Suppressor macrophage treated with lipopolysaccharide for 1 hour (primary cell): Measurements from ENCODE around the gene BEND6.
A peak's percentile ranks its signal among the peaks of the same experiment; 100 is the strongest.

Source experiments
- DNase-seq, 3 donors: peaks; one replicate each; pipeline ENCODE4 v3.0.0-alpha.2; 2020 to 2022

The BEND6 gene

GRCh38 chr6:56940977-56941376 lies 13.9 kb upstream of the BEND6 start:
- DNase-seq: no peak

DNA sequence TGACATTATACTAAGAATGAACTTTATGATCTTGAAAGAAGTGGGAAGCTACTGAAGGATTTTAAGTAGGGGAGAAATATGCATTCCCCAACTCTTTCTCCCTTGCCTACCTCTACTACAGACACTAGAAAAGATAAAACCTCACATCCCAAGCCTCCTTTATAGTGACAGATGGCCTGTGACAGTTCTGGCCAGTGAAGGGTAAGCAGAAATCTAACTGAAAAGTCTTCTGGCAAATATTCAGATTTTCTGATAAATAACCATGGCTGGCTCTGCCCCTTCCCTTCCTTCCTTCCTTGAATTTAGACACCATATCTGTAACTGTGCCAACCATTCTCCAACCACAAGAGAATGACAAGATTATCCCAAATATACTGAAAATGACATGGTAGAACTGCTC lies 10.2 kb upstream of the BEND6 start:
- DNase-seq: no peak

- no peak for DNase-seq
These were observed 8.5 kb upstream of the BEND6 start for GRCh38 chr6:56946368-56946767.

DNA sequence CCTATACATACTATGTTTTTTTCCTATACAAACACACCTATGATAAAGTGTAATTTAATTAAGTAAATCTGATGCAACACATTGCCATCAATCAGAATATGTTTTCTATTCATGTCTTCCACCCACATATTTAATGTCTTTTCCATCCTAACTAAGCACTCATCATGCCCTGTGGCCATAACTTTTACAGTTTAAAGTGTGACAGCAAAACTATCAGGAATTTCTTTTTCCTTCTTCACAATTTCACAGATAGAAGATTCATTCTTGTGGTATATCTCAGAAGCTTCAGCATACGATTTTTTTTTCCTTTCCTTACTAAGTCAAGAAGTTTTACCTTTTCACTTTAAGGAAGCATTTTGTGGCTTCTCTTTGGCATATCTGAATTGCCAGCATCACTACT lies 7.0 kb upstream of the BEND6 start:
- DNase-seq: no peak

DNA sequence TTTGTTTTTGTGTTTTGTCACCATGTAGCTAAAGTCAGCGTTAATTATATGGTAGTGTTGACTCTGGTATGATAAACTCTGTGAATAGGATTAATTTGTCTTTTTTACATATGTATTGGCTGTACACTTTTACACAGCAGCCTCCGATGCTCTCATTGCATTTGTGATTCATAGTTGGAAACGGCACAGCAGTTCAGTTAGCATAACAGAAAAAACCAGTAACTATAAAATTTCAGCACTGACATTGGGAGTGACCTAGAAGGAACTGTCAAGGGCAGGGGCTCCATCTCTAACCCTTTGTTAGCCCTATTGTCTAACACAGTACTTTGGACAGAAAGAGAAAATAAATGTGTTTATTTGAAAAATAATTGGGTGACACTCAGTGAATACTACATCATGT lies 5.6 kb upstream of the BEND6 start:
- DNase-seq: no peak

DNA sequence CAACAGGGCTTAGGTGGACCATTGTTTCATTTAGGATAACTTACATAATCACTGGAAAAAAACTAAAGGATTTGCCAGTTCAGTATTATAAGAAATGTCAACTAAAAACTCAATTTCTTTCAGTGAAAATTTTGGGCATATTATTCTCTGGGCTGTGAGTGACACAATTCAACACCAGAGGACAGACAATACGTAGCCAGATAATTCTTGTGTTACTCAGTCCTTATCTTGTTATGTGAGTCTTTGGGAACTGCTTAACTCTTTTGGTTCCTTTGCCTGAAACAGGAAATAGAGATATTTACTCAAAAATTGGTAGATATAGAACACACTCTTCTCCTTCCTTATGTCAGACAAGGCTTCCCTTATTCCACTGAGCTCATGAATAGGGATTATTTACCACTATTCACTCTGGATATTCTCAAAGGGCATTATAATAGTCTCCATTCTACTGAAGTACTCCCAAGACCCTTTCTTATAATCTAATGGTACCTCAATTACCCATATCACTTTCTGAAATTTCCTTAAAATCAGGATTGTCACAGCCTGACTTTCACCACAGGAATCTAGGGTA lies 4.9 kb upstream of the BEND6 start:
- DNase-seq: no peak

- DNase-seq: no peak
These were observed 3.7 kb upstream of the BEND6 start for GRCh38 chr6:56951049-56951831.

GRCh38 chr6:56953597-56954402 lies 1.1 kb upstream of the BEND6 start:
- peak in 2 of 3 donors; percentile 12 to 19 for DNase-seq

DNA sequence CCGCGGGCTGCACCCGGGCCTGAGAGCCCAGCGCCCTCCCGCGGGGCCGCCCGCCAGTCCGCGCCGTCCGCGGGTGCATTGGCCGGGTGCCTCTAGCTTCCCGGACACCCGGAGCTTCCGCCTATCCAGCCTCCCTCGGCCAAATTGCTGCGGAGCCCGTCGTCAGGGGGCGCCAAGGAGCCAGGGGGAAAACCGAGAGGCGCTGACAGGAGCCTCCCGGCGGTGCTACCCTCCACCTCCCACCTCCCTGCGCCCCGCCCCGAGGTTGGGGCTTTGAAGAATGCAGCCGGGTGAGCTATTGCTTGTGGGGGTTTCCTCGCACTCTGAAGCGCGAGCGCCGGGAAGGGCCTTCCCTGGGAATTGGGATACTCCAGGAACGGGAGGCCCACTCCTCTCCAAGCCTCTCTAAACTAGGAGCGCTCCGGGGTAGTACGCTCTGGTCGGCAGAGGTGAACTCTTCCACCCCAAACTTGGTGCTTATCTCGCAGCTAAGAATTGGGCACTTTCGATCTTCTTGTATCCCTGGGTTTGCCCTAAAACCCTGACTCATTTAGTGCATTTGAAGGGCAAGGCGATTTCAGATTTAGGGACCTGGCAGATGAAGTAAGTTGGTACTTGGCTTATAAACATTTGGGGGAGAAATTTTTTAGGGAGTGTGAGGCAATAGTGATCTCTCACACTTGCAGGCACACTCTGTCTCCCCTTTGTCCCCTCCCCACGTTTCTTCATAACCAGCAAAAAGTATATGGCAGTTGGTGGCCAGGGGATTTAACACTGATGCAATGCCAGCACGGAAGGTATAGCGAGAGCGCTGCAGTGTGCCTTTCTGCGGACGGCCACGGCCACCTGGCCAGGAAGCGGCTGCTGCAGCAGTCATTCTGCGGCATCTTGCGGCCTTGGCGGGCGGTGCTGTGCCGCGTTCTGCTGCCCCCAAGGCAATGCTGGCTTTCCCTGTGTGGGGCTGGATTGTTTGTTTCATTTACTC lies 556 bp downstream of the BEND6 start:
- peak; percentile 90 to 94 (median 92) for DNase-seq

- no peak for DNase-seq
These were observed 1.6 kb downstream of the BEND6 start for GRCh38 chr6:56956491-56956890.

DNA sequence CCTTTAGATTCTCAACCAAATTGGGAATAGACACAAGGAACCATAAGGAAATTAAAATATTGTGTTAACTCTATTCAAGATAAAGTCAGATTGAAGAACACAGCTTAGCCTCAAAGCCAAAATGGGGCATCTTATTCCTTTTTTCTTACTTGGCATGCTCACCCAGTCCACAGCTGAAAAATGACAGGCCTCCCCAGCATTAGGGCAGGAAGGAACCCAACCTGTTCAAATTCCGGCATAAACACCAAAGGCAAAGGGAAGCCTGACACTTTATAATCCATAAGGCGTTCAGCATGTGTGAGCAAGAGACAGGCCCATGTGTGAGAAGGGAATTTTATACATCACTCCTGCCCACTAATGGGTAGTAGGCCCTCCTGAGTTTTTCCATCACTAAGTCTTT lies 2.9 kb downstream of the BEND6 start:
- DNase-seq: no peak

DNA sequence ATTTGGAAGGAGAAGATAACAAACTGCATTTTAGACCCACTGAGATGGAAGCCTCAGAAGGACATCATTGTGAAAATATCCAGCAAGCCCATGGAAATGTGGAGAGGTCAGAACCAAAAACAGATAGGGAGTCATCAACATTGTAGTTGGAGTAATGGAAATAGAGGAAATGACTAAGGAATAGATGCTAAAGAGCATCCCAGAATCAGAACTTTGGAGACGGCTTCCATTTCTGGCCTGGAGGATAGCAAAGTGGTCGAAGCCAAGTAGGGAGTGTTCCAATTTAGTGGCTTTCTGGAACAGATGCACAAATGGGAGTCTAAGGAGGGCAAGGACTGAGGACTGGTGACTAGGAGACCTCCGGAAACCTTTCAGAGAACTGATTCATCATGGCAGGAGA lies 3.6 kb downstream of the BEND6 start:
- no peak for DNase-seq

DNA sequence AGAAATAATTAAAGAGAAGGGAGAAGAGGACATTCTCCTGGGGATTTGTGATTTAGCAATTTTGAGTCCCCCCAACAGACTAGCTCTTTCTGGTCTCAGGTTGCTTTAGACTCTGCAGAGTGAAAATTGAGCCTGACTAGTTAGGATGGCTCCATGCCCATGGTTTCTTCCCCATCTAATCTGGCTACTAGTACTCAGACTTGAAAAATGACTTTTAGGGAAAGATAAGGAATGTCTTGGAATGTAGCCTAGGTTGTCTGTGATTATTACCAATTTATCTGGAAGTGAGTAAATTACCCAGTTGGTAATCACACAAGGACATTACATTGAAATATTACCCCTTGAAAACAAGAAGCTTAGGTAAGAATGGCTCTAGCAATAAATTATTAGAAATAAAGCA lies 4.2 kb downstream of the BEND6 start:
- no peak for DNase-seq

DNA sequence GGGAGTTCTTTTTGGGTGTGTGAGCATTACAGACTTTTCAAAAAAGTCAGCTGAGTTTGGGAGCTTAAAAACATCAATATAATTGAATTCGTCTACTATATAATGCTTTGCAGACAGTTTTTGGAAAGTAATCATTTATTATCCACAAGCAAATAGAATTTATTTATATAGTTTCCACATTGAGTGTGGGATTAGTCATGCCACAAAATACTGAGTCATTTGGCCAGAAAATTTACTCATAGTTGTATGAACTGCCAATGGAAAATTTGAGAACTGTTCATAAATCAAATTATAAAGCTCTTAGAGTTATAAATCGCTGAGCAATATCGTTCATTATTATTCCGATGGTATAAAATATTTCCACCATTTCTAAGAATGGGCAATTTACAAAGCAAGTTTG lies 5.0 kb downstream of the BEND6 start:
- peak in 1 of 3 donors; percentile 17 for DNase-seq

DNA sequence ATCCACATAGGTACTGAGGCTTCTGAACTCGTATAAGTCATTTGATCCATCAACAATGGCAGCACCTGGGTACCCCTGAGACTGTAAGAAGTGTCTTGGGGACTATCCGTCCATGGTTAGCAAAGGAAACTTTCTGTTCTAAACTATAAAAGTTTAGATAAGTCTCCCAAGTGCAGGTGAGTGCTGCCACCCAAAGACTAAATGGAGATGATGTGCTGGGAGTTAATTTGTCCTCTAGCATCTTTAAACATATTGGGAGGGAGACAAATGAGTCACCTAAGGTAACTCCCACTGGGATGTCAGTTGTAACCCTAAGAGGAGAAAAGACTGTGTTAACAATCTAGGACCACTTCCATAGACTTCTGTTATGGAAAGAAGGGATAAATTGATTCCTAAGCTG lies 6.2 kb downstream of the BEND6 start:
- no peak for DNase-seq

DNA sequence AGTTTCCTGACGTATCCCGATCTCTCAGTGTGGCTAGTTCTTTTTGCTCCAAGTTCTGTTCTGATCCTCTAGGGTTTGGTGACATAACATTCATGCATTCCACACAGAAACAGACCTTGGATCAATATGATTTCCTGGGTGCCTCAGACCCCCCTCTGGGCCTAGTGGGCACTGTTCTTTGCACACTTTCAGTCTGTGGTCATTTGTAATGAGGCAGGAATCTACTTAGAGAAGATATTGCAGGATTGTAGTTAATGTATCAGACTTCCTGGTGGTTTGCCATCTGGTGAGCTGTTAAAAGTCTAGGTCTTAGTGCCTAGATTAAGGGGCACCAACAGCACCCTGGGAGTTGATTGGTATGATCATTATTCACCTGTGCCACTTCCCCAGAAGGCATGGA lies 7.5 kb downstream of the BEND6 start:
- no peak for DNase-seq

DNA sequence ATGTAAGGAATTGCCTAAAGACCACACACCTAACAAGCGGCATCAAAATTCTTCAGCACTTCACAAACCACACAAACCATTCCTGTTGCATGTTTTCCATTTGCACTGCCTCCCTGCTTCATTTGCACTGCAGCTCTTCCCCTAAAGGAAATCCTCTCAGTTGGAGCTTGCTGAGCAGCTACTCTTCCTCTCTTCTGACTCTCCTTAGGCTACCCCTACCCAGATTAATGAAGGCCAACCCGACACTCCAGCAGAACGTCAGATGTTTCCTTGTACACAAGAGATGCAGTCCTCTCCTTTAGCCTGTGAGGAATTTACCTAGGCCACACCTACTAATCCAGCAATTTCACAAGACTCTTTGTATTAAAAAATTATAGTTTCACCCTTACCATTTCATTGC lies 8.1 kb downstream of the BEND6 start:
- DNase-seq: no peak

GRCh38 chr6:56963793-56964192 lies 8.9 kb downstream of the BEND6 start:
- no peak for DNase-seq

GRCh38 chr6:56965126-56965525 lies 10.2 kb downstream of the BEND6 start:
- no peak for DNase-seq

- DNase-seq: no peak
These were observed 15.9 kb downstream of the BEND6 start for GRCh38 chr6:56970849-56971248.

DNA sequence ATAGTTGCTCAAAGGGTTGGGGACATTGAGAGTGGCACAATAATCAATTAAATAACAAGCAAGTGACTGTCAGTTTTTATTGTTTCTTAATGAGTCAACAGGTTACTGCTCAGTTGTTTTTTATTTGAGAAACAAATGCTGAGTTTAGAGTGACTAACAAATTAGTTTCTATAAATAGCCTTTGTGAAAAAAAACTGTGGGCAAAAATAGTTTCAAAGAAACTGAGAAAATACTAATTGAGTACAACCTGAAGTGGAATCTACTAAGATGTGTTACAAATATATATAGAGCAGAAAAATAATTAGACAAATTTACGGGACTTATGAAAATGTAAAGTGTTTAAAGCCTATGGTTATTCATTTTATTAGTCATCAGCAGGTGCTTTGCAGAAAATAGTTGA lies 22.3 kb downstream of the BEND6 start:
- no peak for DNase-seq

GRCh38 chr6:56978530-56978929 lies 23.6 kb downstream of the BEND6 start:
- no peak for DNase-seq

- DNase-seq: peak; percentile 18 to 53 (median 39)
These were observed 29.5 kb downstream of the BEND6 start for GRCh38 chr6:56984361-56984760.
